ENCODE measurements around the gene PCSK9.
A peak's percentile ranks its signal among the peaks of the same experiment; 100 is the strongest.

Gene PCSK9

DNA sequence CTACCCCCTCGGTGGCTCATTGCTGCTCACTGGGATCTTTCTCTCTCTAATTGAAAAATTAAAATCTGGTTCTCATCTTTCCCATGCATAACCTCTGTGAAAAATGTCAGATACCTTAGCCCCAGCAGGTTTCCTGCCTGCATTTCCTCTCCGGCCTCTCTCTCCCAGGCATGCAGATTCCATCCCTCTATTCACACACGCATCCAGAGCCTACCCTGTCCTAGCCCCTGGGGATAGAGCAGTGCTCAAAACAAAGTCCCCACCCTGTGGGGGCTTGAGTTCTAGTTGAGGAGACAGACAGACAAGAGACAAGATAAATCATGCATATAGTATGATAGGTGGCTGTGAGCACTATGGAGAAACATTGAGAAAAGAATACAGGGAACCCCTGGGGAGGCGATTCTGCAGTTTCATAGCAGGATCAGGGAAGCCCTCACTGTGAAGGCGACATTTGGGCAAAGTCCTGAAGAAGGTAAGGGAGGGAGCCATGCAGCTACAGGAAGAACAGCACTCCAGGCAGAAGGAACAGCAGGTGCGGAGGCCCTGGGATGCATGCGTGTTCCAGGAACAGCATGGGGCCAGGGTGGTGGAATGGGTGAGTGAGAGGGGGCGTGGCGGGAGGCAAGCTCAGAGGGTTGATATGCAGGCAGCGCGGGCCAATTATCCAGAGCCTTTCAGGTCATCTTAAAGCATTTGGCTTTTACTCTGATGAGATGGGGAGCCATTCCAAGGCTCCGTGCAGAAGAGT, 44.2 kb upstream of the PCSK9 start:
- TF ChIP-seq, protein P1, sequence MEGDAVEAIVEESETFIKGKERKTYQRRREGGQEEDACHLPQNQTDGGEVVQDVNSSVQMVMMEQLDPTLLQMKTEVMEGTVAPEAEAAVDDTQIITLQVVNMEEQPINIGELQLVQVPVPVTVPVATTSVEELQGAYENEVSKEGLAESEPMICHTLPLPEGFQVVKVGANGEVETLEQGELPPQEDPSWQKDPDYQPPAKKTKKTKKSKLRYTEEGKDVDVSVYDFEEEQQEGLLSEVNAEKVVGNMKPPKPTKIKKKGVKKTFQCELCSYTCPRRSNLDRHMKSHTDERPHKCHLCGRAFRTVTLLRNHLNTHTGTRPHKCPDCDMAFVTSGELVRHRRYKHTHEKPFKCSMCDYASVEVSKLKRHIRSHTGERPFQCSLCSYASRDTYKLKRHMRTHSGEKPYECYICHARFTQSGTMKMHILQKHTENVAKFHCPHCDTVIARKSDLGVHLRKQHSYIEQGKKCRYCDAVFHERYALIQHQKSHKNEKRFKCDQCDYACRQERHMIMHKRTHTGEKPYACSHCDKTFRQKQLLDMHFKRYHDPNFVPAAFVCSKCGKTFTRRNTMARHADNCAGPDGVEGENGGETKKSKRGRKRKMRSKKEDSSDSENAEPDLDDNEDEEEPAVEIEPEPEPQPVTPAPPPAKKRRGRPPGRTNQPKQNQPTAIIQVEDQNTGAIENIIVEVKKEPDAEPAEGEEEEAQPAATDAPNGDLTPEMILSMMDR (IDR thresholded peaks at IDR 0.05; ENCODE audit: extremely low read depth, missing control alignments), result no peak
- DNase-seq (ENCODE audit: low spot score), result no peak

DNA sequence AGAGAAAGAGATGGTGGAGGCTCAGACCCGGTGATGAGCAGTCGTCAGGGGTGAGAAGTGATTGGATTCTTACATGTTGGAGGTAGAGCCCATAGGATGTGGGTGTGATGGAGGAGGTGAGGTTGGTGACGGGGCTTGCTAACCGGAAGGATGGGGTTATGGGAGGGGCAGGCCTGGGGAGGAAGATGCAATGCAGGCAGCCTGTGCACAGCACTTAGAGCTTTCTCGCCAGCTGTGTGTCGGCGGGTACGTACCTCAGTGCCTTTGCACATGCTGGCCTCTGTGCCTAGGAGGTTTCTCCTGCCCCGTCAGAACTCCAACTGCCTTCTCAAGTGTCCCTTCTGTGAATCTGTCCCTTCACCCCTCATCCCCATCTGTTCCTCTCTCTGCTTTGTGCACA, 43.5 kb upstream of the PCSK9 start:
- TF ChIP-seq, protein P1 (IDR thresholded peaks at IDR 0.05; ENCODE audit: extremely low read depth, missing control alignments), result no peak

DNA sequence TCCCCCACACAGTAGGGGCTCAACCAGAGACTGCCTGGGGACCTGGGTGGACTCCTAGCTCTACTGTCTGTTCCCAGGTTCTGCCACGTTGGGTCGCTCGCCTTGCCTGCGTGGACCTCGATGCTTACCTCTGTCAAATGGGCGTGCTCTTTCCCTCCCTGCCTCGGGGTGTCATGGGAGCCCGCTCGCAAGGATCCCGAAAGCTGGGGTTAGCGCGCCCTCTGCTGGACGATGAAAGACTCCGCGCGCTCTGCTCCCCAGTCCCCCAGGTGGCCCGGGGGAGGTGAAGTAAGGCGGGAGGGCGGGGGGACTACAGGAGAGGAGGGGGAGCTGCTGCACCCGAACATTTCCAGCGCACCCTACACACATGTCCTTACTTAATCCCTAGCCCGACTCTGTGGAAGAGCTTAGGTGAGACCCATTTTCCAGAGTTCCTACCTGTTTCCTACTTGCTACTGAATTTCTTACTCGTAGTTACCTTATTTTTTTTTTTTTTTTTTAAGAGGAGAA, 42.9 kb upstream of the PCSK9 start:
- DNase-seq (ENCODE audit: low spot score), result peak; percentile 94

More for the DNA sequence above, 43.5 kb upstream of the PCSK9 start:
- no peak for DNase-seq (ENCODE audit: low spot score)

DNA sequence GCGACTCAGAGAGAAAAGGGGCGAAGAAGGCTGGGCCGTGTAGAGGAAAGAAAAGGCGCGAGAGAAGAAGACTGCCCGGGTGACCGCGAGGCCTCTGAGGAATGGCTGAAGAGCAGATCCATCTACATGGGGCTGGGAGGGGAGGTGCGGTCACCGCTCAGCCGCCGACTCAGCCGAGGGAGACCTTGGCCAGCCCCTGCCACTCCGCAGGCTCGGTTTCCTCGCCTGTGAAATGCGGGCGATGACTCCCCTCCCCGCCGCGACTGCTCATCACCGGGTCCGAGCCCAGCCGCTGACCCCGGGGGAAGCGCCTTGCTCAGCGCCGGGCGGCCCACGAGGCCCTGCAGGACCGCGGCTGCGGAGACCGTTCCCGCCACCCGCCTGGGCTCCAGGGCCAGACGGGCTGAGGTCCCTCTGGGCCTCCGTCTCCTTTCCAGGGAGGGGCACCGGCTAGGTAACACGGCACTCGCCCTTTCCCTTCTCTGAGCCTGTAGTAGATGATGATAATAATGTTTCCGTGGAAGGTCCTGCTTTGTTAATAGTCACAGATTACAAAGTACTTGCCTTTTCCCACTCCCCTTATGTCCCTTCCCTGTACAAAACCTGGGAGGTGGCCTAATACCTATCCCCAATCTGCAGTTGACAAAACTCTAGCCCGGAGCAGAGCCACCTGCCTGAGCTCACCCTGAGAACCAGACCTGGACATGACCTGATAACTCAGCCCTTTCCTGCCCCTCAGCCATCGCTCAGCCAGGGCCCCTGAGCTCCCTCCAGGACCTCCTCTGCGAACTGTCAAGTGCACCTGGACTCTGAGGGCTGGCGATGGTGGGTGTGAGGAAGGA, 42.3 kb upstream of the PCSK9 start:
- DNase-seq (ENCODE audit: low spot score), result no peak

More for the DNA sequence above, 42.9 kb upstream of the PCSK9 start:
- TF ChIP-seq, protein P1 (IDR thresholded peaks at IDR 0.05; ENCODE audit: extremely low read depth, missing control alignments), result peak; percentile 75

DNA sequence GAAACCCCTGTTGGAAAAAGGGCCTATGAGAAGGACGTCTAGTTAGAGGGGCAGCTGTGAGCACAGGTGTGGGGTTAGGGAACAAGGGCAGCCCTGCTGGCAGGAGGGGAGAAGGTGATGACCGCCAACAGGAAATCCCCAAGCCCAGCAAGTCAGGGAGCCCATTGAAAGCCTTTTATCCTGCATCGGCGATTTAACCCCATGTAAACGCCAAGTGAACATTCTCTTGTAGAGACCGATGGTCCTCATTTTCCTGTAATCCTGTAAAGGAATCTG, 41.7 kb upstream of the PCSK9 start:
- TF ChIP-seq, protein P1 (IDR thresholded peaks at IDR 0.05; ENCODE audit: extremely low read depth, missing control alignments), result no peak
- no peak for DNase-seq (ENCODE audit: low spot score)

More for the DNA sequence above, 42.3 kb upstream of the PCSK9 start:
- TF ChIP-seq, protein P1 (IDR thresholded peaks at IDR 0.05; ENCODE audit: extremely low read depth, missing control alignments), result no peak

DNA sequence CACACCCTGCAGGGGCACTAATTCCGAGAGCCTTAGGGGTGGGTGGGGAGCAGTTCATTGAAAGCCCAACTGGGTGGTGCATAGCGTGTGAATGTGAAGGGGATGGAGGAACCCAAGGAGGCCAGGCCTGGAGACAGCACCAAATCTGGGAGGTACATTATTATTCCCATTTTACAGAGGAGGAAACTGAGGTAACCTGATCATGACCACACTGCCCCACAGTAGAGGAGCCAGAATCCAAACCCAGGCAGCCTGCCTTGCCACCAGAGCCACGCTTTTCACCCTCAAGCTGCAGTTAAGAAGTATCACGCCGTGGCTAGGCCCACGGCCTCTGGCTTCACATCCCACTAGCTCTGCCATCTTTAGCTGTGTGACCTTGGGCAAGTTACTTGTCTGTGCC, 41.2 kb upstream of the PCSK9 start:
- DNase-seq (ENCODE audit: low spot score), result no peak
- TF ChIP-seq, protein P1 (IDR thresholded peaks at IDR 0.05; ENCODE audit: extremely low read depth, missing control alignments), result no peak

DNA sequence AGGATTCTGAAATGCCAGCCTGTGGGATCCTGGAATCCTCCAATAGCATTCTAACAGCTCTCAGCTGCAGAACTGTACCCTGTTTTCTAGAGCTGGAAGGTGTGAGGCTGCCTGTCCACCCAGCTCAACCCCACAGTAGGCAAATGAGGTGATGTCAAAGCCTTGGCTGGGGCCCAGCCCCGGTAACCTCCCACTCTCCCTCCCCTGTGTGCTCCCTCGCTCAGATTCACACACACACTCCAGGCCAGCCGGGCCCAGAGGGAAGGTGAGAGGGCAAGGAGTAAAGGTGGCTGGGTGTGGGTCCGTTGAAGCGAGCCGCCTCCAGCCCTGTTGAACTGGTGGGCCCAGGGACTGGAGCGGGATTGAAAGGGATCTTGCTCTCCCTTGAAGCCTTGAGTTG, 40.7 kb upstream of the PCSK9 start, which contains the start of gene BSND:
TSS of gene BSND (plus strand) at position 257 of the 400 bp plus-strand sequence. CDS start 254 bp downstream, outside the sequence.
- DNase-seq (ENCODE audit: low spot score), result peak; percentile 46

More for the DNA sequence above, 40.7 kb upstream of the PCSK9 start, which contains the start of gene BSND:
- TF ChIP-seq, protein P1 (IDR thresholded peaks at IDR 0.05; ENCODE audit: extremely low read depth, missing control alignments), result no peak
